Large intestine (tissue), 3 donors: ENCODE measurements around the gene KCNJ12. TPM values are rescaled to one million over a fixed set of nuclear protein-coding genes. Genes with fewer than 3 reads are reported as not detected.
"Not testable (repeated sequence)": the region's sequence is repeated elsewhere in the genome, so short reads cannot be mapped to it uniquely, and the experiment has no call there.

Source experiments
- DNase-seq, 2 donors: peaks; one replicate each; pipeline versions ENCODE4 v3.0.0 to v3.0.0-alpha.2; 2013
- H3K27ac ChIP-seq: one replicate; pipeline ENCODE4 v1.5.1; 2013; ENCODE audit warnings: low read length
- H3K27me3 ChIP-seq: 2 replicates; pipeline ENCODE4 v1.6.1; 2013; ENCODE audit warnings: low read length; ENCODE audit not compliant: control insufficient read depth, insufficient read depth
- H3K36me3 ChIP-seq: 2 replicates; pipeline ENCODE4 v1.6.1; 2013; ENCODE audit warnings: low read length; ENCODE audit not compliant: control insufficient read depth, insufficient read depth
- H3K4me1 ChIP-seq: one replicate; pipeline ENCODE4 v1.6.1; 2013; ENCODE audit warnings: low read length; ENCODE audit not compliant: control insufficient read depth, insufficient read depth
- H3K4me3 ChIP-seq: one replicate; pipeline ENCODE4 v1.5.1; 2013; ENCODE audit warnings: low read length
- H3K9me3 ChIP-seq: one replicate; pipeline ENCODE4 v1.6.1; 2013; ENCODE audit warnings: mild to moderate bottlenecking, low read depth, low read length, moderate library complexity; ENCODE audit not compliant: control insufficient read depth
- WGBS: methylation state at CpG from one replicate; pipeline ENCODE4 v1.1.5; 2013; ENCODE audit warnings: low lambda C conversion rate; ENCODE audit not compliant: insufficient coverage; 5-methylcytosine and 5-hydroxymethylcytosine counted together
- polyA plus RNA-seq: library from polyadenylated mRNA; unstranded; fragments of 120-200 nt; gene quantifications from one replicate; pipeline ENCODE4 v1.2.1, GENCODE V29; 2013

KCNJ12 gene
- polyA plus RNA-seq, 1 donor, result 18.4 TPM

- not testable (repeated sequence) for H3K27ac ChIP-seq, H3K4me1 ChIP-seq, H3K4me3 ChIP-seq, H3K27me3 ChIP-seq, H3K9me3 ChIP-seq, DNase-seq, H3K36me3 ChIP-seq
- no CpG with 5 or more reads among the region's 3 CpGs for WGBS
These were observed 32.1 kb downstream of the KCNJ12 start for GRCh38 chr17:21408224-21408623.

DNA sequence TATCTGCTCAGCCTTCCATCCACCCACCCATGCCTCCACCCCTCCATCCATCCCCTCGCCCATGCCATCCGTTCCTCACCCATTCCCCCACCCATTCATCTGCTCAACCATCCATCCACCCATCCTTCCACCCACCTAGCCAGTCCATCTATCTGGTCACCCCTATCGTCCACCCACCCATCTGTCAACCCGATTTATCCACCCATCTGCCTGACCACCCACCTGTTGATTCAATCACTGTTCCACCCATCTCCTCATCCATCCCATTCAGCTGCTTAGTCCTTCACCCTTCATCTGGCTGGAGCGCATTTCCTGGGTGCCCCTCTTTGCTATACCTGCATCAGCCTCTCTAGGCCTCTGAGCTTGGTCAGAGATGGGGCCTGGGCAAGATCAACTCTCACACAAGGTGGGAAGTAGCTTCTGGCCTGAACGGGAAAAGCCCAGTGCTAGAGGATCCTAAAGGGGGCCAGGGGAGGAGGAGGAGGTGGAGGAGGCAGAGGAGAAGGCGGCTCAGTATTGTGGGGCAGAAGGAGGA is 32.7 kb downstream of the KCNJ12 start:
- 61% methylated on average over 3 of the region's 7 CpGs for WGBS

GRCh38 chr17:21409388-21409787 is 33.2 kb downstream of the KCNJ12 start:
- not testable (repeated sequence) for H3K36me3 ChIP-seq, H3K27ac ChIP-seq, H3K4me3 ChIP-seq, H3K27me3 ChIP-seq, H3K4me1 ChIP-seq, H3K9me3 ChIP-seq, DNase-seq
- no CpG with 5 or more reads among the region's 4 CpGs for WGBS

More for the DNA sequence above, 32.7 kb downstream of the KCNJ12 start:
- H3K4me3 ChIP-seq, H3K4me1 ChIP-seq, DNase-seq, H3K27ac ChIP-seq, H3K27me3 ChIP-seq, H3K36me3 ChIP-seq, H3K9me3 ChIP-seq: not testable (repeated sequence)

GRCh38 chr17:21409971-21410370 is 33.8 kb downstream of the KCNJ12 start:
- WGBS, result no CpG with 5 or more reads among the region's 3 CpGs
- H3K4me1 ChIP-seq, DNase-seq, H3K36me3 ChIP-seq, H3K9me3 ChIP-seq, H3K27me3 ChIP-seq, H3K4me3 ChIP-seq, H3K27ac ChIP-seq: not testable (repeated sequence)

DNA sequence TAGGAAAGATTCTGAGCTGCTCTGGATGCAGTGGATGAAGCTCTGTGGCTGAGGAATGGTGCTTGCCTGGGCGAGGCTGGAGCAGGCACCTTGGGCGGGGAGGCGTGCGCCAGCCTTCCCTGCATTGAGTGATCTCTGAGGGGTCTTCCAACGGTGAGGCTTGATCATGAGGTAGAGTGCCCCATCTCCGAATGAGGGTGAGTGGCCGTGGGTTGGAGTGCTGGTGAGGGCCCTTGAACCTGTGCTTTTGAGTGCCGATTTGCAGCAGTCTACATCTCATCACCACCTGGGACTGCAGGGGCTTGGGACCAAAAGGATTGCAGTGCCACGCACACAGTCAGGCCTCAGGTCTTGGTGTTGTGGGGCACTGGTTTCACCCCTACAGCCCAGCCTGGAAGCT is 34.2 kb downstream of the KCNJ12 start:
- no CpG with 5 or more reads among the region's 9 CpGs for WGBS

GRCh38 chr17:21410906-21411678 is 34.9 kb downstream of the KCNJ12 start:
- H3K27ac ChIP-seq, H3K36me3 ChIP-seq, H3K4me3 ChIP-seq, H3K27me3 ChIP-seq, H3K4me1 ChIP-seq, DNase-seq, H3K9me3 ChIP-seq: not testable (repeated sequence)
- no CpG with 5 or more reads among the region's 25 CpGs for WGBS

More for the DNA sequence above, 34.2 kb downstream of the KCNJ12 start:
- not testable (repeated sequence) for H3K4me1 ChIP-seq, H3K27me3 ChIP-seq, H3K9me3 ChIP-seq, H3K4me3 ChIP-seq, H3K27ac ChIP-seq, H3K36me3 ChIP-seq, DNase-seq

DNA sequence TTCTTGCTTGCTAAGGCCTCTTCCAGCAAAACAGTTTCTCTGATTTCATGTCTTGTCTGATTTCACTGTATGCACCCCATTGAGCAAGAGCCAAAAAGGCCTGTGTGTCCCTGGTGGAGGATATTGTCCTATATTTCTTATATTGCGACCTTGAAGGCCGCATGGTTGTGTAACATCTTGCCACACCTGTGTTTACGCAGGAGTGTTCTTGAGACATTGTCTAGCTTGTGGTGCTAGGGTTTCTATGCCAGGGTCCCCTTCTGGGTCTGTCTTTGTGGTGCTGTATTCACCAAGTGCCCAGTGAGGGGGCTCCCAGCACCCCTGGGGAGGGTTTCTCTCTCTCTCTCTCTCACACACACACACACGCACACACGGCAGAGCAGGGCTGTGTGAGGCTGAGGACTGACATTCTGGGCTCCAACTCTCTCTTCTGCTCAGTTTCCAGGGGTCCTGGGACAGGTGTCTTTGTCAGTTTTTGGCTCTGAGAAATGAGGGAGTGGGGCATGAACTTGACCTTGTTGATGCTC is 35.6 kb downstream of the KCNJ12 start:
- not testable (repeated sequence) for H3K27me3 ChIP-seq, H3K4me1 ChIP-seq, H3K4me3 ChIP-seq, H3K9me3 ChIP-seq, H3K36me3 ChIP-seq, H3K27ac ChIP-seq
- peak in 1 of 2 donors; percentile 12 for DNase-seq
- no CpG with 5 or more reads among the region's 5 CpGs for WGBS

DNA sequence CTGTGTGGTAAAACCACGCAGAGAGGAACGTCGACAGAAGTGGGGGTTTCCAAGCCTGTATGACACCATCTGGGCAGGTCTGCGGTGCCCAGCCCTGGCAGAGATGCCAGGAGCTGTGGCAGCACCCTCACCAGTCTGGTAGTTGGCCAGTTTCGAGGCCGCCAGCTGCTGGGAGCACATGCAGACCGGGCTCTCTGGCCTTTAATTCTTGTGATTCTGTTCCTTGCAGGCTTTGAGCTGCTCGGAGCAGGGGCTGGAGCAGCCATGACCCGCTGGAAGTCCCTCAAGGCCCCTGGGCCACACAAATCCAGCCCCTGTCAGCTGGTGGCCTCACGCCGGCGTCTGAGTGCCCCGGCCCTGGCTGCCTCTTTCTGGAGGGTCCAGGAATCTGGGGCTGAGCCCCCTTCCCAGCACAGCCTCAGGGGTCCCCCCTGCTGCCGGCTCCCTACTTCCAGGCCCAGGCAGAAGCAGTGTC is 36.1 kb downstream of the KCNJ12 start:
- DNase-seq, H3K4me1 ChIP-seq, H3K36me3 ChIP-seq, H3K9me3 ChIP-seq, H3K27me3 ChIP-seq, H3K4me3 ChIP-seq, H3K27ac ChIP-seq: not testable (repeated sequence)
- no CpG with 5 or more reads among the region's 14 CpGs for WGBS

DNA sequence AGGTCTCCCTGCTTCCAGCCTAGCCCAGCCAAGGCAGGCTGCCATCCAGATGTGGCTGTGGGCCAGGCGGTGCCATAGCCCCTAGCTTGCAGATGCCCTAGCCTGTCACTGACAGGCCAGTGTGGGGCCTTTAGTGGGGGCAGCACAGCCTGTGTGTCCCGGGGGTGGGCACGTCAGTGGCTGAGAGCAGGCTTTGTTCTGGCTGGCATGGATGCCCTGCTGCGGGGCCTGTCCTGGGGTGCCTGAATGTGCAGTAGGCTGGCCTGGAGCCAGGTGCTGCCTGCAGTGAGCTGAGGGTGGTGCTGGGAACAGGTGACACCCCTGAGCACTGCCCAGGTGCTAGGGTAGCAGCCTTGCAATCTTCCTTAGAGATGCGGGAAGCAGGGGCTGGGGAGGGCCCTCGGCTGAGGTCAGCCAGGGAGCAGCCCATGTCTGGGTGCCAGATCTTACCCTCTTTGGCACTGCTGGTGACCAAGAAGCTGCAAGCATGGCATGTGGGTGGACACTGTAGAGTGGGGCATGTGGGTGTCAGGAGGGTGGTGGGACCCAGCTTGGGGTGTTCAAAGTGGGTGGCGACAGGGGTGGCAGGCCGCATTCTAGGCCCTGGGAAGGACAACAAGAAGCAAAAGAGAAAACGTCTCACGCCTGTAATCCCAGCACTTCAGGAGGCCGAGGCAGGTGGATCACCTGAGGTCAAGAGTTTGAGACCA is 37.6 kb downstream of the KCNJ12 start:
- not testable (repeated sequence) for H3K4me3 ChIP-seq, H3K4me1 ChIP-seq, H3K9me3 ChIP-seq, H3K36me3 ChIP-seq, H3K27me3 ChIP-seq, H3K27ac ChIP-seq
- DNase-seq, result peak in 1 of 2 donors; percentile 1
- WGBS, result no CpG with 5 or more reads among the region's 11 CpGs

DNA sequence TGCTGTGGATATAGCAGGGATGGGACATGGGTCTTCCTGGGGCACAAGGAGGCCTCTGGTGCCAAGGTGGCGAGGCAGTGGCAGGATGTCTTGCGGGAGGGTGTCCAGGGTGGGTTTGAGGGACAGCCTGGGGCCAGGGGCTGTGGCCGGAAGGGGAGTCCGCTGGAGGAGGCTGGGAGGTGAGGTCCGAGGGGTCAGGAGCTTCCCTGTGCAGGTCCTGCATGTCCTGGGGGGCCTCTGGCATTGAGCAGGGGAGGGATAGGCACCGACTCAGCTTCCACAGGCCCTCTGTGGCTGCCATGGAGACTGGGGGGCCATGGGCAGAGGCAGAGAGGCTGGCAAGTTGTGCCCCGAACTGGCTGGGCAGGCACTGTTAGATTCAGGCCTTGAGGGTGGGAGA is 38.5 kb downstream of the KCNJ12 start:
- H3K27me3 ChIP-seq, H3K36me3 ChIP-seq, H3K27ac ChIP-seq, H3K4me3 ChIP-seq, H3K9me3 ChIP-seq, H3K4me1 ChIP-seq: not testable (repeated sequence)
- peak in 1 of 2 donors; percentile 1 for DNase-seq
- WGBS, result no CpG with 5 or more reads among the region's 7 CpGs
